GM23338 (cell line): ENCODE results near the gene NPHP4. TPM values are rescaled to one million over a fixed set of nuclear protein-coding genes. Genes with fewer than 3 reads are reported as not detected.

ENCODE experiments used
- ATAC-seq: fragments of 200-7000 bp; cut with Tn5 transposase; 3 replicates; pipeline ENCODE4 v1.9.1; 2020
- DNase-seq: peaks from one replicate; pipeline ENCODE4 v3.0.0-alpha.2; 2015; ENCODE audit warnings: low spot score
- H2AFZ ChIP-seq: fragments of 200-600 bp; sonication (generic); 2 replicates; pipeline ENCODE4 v1.8.0; 2016; ENCODE audit warnings: antibody characterized with exemption, mild to moderate bottlenecking, moderate library complexity
- H3F3A ChIP-seq: fragments of 200-600 bp; sonication (generic); replicated peaks from 2 replicates; pipeline ENCODE4 v1.8.0; 2017; ENCODE audit warnings: antibody characterized with exemption, mixed run types, low read depth
- H3K27ac ChIP-seq: fragments of 200-600 bp; sonication (generic); 2 replicates; pipeline ENCODE4 v1.6.1; 2016; ENCODE audit warnings: low read depth
- H3K27me3 ChIP-seq: fragments of 200-600 bp; sonication (generic); 2 replicates; pipeline ENCODE4 v1.8.0; 2016; ENCODE audit warnings: mild to moderate bottlenecking, mixed run types, moderate library complexity; ENCODE audit not compliant: insufficient read depth
- H3K36me3 ChIP-seq: fragments of 200-600 bp; sonication (generic); 2 replicates; pipeline ENCODE4 v1.8.0; 2016; ENCODE audit warnings: mild to moderate bottlenecking; ENCODE audit not compliant: insufficient read depth
- H3K4me1 ChIP-seq: fragments of 200-600 bp; sonication (generic); 2 replicates; pipeline ENCODE4 v1.8.0; 2016; ENCODE audit warnings: mild to moderate bottlenecking, moderate library complexity; ENCODE audit not compliant: insufficient read depth
- H3K4me2 ChIP-seq: fragments of 200-600 bp; sonication (generic); 2 replicates; pipeline ENCODE4 v1.7.1; 2017; ENCODE audit warnings: mixed run types
- H3K4me3 ChIP-seq: fragments of 200-600 bp; sonication (generic); 2 replicates; pipeline ENCODE4 v1.6.1; 2016; ENCODE audit warnings: mixed run types
- H3K79me2 ChIP-seq: fragments of 200-600 bp; sonication (generic); replicated peaks from 2 replicates; pipeline ENCODE4 v1.8.0; 2017; ENCODE audit warnings: mild to moderate bottlenecking; ENCODE audit not compliant: insufficient read depth
- H3K9me2 ChIP-seq: fragments of 200-600 bp; sonication (generic); 2 replicates; pipeline ENCODE4 v1.8.0; 2017; ENCODE audit not compliant: insufficient read depth
- H4K20me1 ChIP-seq: fragments of 200-600 bp; sonication (generic); replicated peaks from 2 replicates; pipeline ENCODE4 v1.8.0; 2017; ENCODE audit warnings: mild to moderate bottlenecking; ENCODE audit not compliant: insufficient read depth
- H3K27ac Mint-ChIP-seq: 2 replicates; pipeline ENCODE4 v1.8.0; 2020; ENCODE audit warnings: inconsistent platforms, mild to moderate bottlenecking, moderate library complexity, mixed read lengths
- H3K27me3 Mint-ChIP-seq: 3 replicates; pipeline ENCODE4 v1.8.0; 2022; ENCODE audit warnings: low read depth, mild to moderate bottlenecking, moderate library complexity, mixed read lengths, inconsistent platforms; ENCODE audit not compliant: insufficient read depth, poor library complexity
- H3K36me3 Mint-ChIP-seq: 3 replicates; pipeline ENCODE4 v1.8.0; 2021; ENCODE audit warnings: low read depth, mild to moderate bottlenecking, inconsistent platforms, moderate library complexity, mixed read lengths
- H3K4me1 Mint-ChIP-seq: 3 replicates; pipeline ENCODE4 v1.8.0; 2020; ENCODE audit warnings: mild to moderate bottlenecking, inconsistent platforms, mixed read lengths
- H3K4me3 Mint-ChIP-seq: 3 replicates; pipeline ENCODE4 v1.8.0; 2021; ENCODE audit warnings: moderate library complexity, mild to moderate bottlenecking, inconsistent platforms, mixed read lengths
- H3K9me3 Mint-ChIP-seq: 3 replicates; pipeline ENCODE4 v1.8.0; 2020; ENCODE audit warnings: moderate library complexity, mild to moderate bottlenecking, inconsistent platforms, mixed read lengths
- CREB1 ChIP-seq: fragments of 250-450 bp; sonication (Bioruptor Pico); IDR thresholded peaks from 2 replicates; pipeline ENCODE4 v1.5.0; 2020; ENCODE audit warnings: low read depth, mild to moderate bottlenecking, moderate library complexity
- CTCF ChIP-seq, 2 experiments: fragments of 200-600 bp in 1 of 2; sonication (generic) in 1 of 2; conservative IDR thresholded peaks; 2 replicates each; pipeline versions ENCODE4 v1.5.1 to v1.6.1; 2016 to 2017; ENCODE audit warnings: antibody characterized with exemption in 2 of 2, low read depth in 2 of 2, mild to moderate bottlenecking in 2 of 2, moderate library complexity in 1 of 2
- ETS1 ChIP-seq: IDR thresholded peaks from 2 replicates; pipeline ENCODE4 v1.6.1; 2016; ENCODE audit warnings: antibody characterized with exemption
- EZH2 ChIP-seq: fragments of 200-600 bp; sonication (generic); IDR thresholded peaks from one replicate; pipeline ENCODE4 v1.8.0; 2017; ENCODE audit warnings: antibody characterized with exemption, mild to moderate bottlenecking, low read depth; ENCODE audit not compliant: unreplicated experiment
- EZH2phosphoT487 ChIP-seq: fragments of 200-600 bp; sonication (generic); IDR thresholded peaks from one replicate; pipeline ENCODE4 v1.8.1; 2018; ENCODE audit warnings: antibody characterized with exemption; ENCODE audit not compliant: unreplicated experiment
- JUNB ChIP-seq: IDR thresholded peaks from one replicate; pipeline ENCODE4 v1.6.1; 2016; ENCODE audit warnings: antibody characterized with exemption; ENCODE audit not compliant: unreplicated experiment
- NANOG ChIP-seq: IDR thresholded peaks from 2 replicates; pipeline ENCODE4 v1.6.1; 2016; ENCODE audit warnings: antibody characterized with exemption, borderline replicate concordance
- POLR2AphosphoS5 ChIP-seq: IDR thresholded peaks from 2 replicates; pipeline ENCODE4 v1.6.1; 2016; ENCODE audit warnings: antibody characterized with exemption, low read depth
- REST ChIP-seq: IDR thresholded peaks from one replicate; pipeline ENCODE4 v1.6.1; 2018; ENCODE audit warnings: antibody characterized with exemption; ENCODE audit not compliant: unreplicated experiment
- STAT1 ChIP-seq: IDR thresholded peaks from one replicate; pipeline ENCODE4 v1.6.1; 2016; ENCODE audit warnings: antibody characterized with exemption; ENCODE audit not compliant: unreplicated experiment
- ZNF114 ChIP-seq: fragments of 250-450 bp; sonication (Bioruptor Pico); IDR thresholded peaks from 2 replicates; pipeline ENCODE4 v1.5.0; 2020; ENCODE audit warnings: mild to moderate bottlenecking, moderate library complexity
- ZNF331 ChIP-seq: fragments of 250-450 bp; sonication (Bioruptor Pico); IDR thresholded peaks from 2 replicates; pipeline ENCODE4 v1.5.0; 2020; ENCODE audit warnings: low read depth, mild to moderate bottlenecking, moderate library complexity
- ZNF462 ChIP-seq: fragments of 250-450 bp; sonication (Bioruptor Pico); IDR thresholded peaks from 2 replicates; pipeline ENCODE4 v1.5.0; 2020; ENCODE audit warnings: mild to moderate bottlenecking, moderate library complexity
- polyA plus RNA-seq: library from polyadenylated mRNA; unstranded; fragments of >200 nt; fragmentation: Nextera tagmentation; extraction: Ambion mirVana; gene quantifications from 2 replicates; pipeline ENCODE4 v1.2.1, GENCODE V29; 2016
- total RNA-seq: library from RNA; depleted of rRNA; stranded (reverse); fragments of >200 nt; shearing (Covaris generic); gene quantifications from 2 replicates; pipeline ENCODE4 v1.2.3, GENCODE V29; 2014

Gene NPHP4
- total and polyA plus RNA-seq, 2 experiments from 2014 or later, result 2.5 to 12.4 TPM

GRCh38 chr1:5880630-5881405 lies 111.4 kb downstream of the NPHP4 start:
- peaks cover 33% of the 10 kb centered on the region for H3K36me3 Mint-ChIP-seq
- H3K4me3 Mint-ChIP-seq, result no peak overlapping the region
- H3K4me3 ChIP-seq, result no peak overlapping the region
- H3K27me3 Mint-ChIP-seq, result peaks cover 6% of the 10 kb centered on the region
- H3K4me1 ChIP-seq, result no peaks in the 10 kb centered on the region
- no peak for TF ChIP-seq EZH2phosphoT487
- no peak for TF ChIP-seq STAT1
- no peak for TF ChIP-seq CREB1 (CRISPR knock-in tag)
- TF ChIP-seq ZNF331 (CRISPR knock-in tag), result no peak
- no peak for TF ChIP-seq ZNF462 (CRISPR knock-in tag)
- TF ChIP-seq POLR2AphosphoS5, result no peak
- TF ChIP-seq CTCF (conservative IDR thresholded peaks at IDR 0.05; ENCODE audit: low read depth in 2 of 2), result no peak
- no peak for TF ChIP-seq ETS1
- TF ChIP-seq NANOG, result no peak
- TF ChIP-seq REST, result no peak
- TF ChIP-seq JUNB, result no peak
- no peak for TF ChIP-seq EZH2
- no peak for TF ChIP-seq ZNF114 (CRISPR knock-in tag)
- no peaks in the 10 kb centered on the region for H3K4me1 Mint-ChIP-seq
- H2AFZ ChIP-seq, result no peak overlapping the region
- no peaks in the 10 kb centered on the region for H3K9me2 ChIP-seq
- ATAC-seq, result no peak
- no peaks in the 10 kb centered on the region for H3K27me3 ChIP-seq
- H3F3A ChIP-seq, result no peaks in the 10 kb centered on the region
- no peak for DNase-seq
- no peak overlapping the region for H3K27ac ChIP-seq
- no peak overlapping the region for H3K4me2 ChIP-seq
- H3K9me3 Mint-ChIP-seq, result peaks cover 8% of the 10 kb centered on the region; the same call in 2 of the 3 replicates
- H3K36me3 ChIP-seq, result no peaks in the 10 kb centered on the region
- no peak overlapping the region; the same call in 1 of the 2 replicates for H3K27ac Mint-ChIP-seq
- H4K20me1 ChIP-seq, result no peaks in the 10 kb centered on the region
- no peaks in the 10 kb centered on the region for H3K79me2 ChIP-seq
